ENCODE measurements around the gene CISH. TPM values are rescaled to one million over a fixed set of nuclear protein-coding genes. Genes with fewer than 3 reads are reported as not detected.

CISH gene
- total RNA-seq, 1 donor from 2014 or later = 6.1 TPM

DNA sequence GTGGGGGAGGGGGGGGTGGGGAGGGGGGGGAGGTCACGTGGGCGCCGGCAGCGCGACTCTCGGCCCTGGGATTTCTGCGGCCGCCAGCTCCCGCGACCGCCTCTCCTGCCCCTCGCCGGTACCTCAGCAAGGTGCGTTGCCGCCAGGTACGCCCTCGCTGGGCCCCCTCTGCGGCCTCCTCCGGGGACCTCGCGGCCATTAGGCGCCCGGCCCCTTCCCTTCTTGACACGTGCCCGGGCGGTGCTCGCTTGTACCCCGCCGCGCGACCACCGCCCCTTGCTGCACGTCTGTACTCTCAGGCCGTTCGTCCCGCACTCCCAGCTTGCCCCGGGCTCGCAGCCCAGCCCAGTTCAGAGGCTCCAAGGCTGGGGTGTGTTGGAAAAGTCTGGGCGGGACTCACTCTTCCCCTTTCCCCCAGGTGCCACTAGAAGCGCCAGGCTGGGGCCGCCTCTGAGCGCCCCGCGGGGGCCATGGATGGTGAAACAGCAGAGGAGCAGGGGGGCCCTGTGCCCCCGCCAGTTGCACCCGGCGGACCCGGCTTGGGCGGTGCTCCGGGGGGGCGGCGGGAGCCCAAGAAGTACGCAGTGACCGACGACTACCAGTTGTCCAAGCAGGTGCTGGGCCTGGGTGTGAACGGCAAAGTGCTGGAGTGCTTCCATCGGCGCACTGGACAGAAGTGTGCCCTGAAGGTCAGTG lies 5.7 kb upstream of the CISH start, which contains the start of gene MAPKAPK3:
TSS of gene MAPKAPK3 (plus strand) at position 56 of the 696 bp plus-strand sequence. CDS start at position 471, 415 bp downstream.
- Histone ChIP-seq H3K27me3 (no peaks in the 10 kb centered on the region), H3K4me3 (peak within 1 kb of the TSS; percentile 93 to 99), H3K36me3 (no peaks in the 10 kb centered on the region), H3K4me1 (peaks cover 0 to 25% of the 10 kb centered on the region in 2 donors), H3K27ac (peak within 1 kb of the TSS; percentile 78 to 90), H3K9me3 (no peaks in the 10 kb centered on the region)
- DNase-seq (ENCODE audit: low spot score in 2 of 2) = peak in 1 of 2 donors; percentile 75
- TF ChIP-seq, protein P1, sequence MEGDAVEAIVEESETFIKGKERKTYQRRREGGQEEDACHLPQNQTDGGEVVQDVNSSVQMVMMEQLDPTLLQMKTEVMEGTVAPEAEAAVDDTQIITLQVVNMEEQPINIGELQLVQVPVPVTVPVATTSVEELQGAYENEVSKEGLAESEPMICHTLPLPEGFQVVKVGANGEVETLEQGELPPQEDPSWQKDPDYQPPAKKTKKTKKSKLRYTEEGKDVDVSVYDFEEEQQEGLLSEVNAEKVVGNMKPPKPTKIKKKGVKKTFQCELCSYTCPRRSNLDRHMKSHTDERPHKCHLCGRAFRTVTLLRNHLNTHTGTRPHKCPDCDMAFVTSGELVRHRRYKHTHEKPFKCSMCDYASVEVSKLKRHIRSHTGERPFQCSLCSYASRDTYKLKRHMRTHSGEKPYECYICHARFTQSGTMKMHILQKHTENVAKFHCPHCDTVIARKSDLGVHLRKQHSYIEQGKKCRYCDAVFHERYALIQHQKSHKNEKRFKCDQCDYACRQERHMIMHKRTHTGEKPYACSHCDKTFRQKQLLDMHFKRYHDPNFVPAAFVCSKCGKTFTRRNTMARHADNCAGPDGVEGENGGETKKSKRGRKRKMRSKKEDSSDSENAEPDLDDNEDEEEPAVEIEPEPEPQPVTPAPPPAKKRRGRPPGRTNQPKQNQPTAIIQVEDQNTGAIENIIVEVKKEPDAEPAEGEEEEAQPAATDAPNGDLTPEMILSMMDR (IDR thresholded peaks at IDR 0.05) = no peak
- intact Hi-C loops (cut with DNase I) = loop anchor here (2.0 to 10.0 kb wide), 6 partner anchors 16 to 1348 kb away; partner anchors contain the start of genes DOCK3 and PCBP4

DNA sequence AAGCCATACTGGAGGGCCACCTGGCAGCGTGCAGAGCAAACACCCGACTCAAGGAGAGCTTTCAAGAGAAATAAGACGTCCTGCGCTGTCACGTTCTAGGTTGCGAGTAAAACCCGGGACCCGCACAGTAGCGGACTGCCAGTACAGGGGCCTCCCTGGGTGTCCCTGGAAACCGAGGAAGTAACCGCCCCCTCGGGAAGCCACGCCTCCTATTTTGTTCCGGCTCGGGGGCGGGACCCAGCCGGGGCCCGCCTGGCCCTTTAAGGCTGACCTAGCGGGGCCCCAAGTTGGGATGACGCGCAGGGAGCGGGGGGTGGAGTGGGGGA lies 5.2 kb upstream of the CISH start:
- Histone ChIP-seq H3K9me3 (no peaks in the 10 kb centered on the region), H3K4me1 (peaks cover 0 to 25% of the 10 kb centered on the region in 2 donors), H3K27me3 (no peaks in the 10 kb centered on the region), H3K27ac (peak overlapping the region; percentile 78 to 90), H3K36me3 (no peaks in the 10 kb centered on the region), H3K4me3 (peak overlapping the region; percentile 93 to 99)
- intact Hi-C loops (cut with DNase I) = loop anchor here (1.0 to 10.0 kb wide), 8 partner anchors 16 to 1348 kb away; partner anchors contain the start of genes DOCK3, PCBP4 and RBM15B
- TF ChIP-seq, protein P1 (IDR thresholded peaks at IDR 0.05) = no peak
- peak; percentile 74 to 97 for DNase-seq (ENCODE audit: low spot score in 2 of 2)

DNA sequence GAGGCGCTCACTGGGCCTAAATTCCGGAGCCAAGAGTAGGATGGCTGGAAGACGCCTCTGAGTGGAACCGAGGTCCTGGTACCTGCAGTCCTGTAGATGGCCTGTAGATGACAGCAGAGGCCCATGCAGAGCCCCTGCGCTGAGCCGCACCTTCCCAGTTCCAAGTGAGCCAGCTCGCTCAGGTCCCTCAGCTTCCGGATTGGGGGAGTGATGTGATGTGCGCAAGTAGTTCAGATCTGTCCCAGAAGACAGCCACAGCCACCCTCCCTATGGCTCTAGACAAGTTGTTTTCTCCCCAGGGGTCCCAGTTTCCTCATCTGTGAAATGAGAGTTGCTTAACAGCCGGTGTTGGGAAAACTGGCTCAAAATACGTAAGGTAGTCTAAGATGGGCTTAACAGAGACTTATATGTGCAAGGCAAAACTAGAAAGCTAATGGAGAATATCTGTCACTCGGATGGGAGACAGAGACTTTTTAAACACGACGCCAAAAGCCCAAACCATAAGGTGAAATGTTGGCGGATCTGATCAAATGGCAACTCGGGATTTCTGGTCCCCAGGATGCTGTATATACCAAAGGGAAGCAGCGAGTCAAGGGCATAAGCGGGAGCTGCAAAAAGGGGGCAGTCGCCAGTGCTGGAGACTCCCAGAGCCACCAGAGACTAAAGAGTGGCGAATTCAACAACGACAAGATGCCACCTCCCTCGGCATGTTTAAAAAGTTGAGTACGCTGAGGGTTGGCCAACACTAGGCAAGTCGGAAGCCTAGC lies 4.6 kb upstream of the CISH start:
- peak in 1 of 2 donors; percentile 92 for DNase-seq (ENCODE audit: low spot score in 2 of 2)
- Histone ChIP-seq H3K27me3 (no peaks in the 10 kb centered on the region), H3K9me3 (no peaks in the 10 kb centered on the region), H3K4me3 (peak overlapping the region; percentile 93 to 99), H3K36me3 (no peaks in the 10 kb centered on the region), H3K4me1 (peaks cover 0 to 25% of the 10 kb centered on the region in 2 donors), H3K27ac (peak overlapping the region; percentile 78 to 90)
- TF ChIP-seq, protein P1 (IDR thresholded peaks at IDR 0.05) = peak; percentile 98 to 99 (median 99)
- intact Hi-C loops (cut with DNase I) = loop anchor here (1.0 to 10.0 kb wide), 8 partner anchors 15 to 1349 kb away; partner anchors contain the start of genes DOCK3, PCBP4 and RBM15B

DNA sequence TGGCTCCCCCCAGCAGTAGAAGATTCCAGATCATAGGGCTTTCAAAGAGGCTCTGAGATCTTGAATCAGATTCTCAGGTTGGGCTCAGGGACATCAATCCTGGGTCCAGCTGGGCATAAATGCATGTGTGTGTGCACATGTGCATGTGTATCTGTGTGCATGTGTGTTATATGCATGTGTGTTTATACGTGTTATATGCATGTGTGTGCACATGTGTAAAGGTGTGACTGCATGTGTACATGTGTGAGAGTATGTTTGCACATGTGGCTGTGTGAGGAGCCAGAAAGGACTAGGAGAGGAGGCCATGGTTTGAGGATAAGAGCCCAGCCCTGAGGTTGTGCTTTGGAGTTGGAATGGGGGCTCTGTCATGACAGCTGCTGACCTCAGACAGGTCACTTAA lies 3.6 kb upstream of the CISH start:
- DNase-seq (ENCODE audit: low spot score in 2 of 2) = no peak
- TF ChIP-seq, protein P1 (IDR thresholded peaks at IDR 0.05) = no peak
- intact Hi-C loops (cut with DNase I) = loop anchor here (10.0 kb wide), 2 partner anchors 100 to 1350 kb away; partner anchors contain the start of gene PCBP4
- Histone ChIP-seq H3K27ac (no peak overlapping the region), H3K4me1 (peaks cover 3 to 31% of the 10 kb centered on the region in 2 donors), H3K27me3 (no peaks in the 10 kb centered on the region), H3K9me3 (no peaks in the 10 kb centered on the region), H3K4me3 (no peak overlapping the region), H3K36me3 (no peaks in the 10 kb centered on the region)

DNA sequence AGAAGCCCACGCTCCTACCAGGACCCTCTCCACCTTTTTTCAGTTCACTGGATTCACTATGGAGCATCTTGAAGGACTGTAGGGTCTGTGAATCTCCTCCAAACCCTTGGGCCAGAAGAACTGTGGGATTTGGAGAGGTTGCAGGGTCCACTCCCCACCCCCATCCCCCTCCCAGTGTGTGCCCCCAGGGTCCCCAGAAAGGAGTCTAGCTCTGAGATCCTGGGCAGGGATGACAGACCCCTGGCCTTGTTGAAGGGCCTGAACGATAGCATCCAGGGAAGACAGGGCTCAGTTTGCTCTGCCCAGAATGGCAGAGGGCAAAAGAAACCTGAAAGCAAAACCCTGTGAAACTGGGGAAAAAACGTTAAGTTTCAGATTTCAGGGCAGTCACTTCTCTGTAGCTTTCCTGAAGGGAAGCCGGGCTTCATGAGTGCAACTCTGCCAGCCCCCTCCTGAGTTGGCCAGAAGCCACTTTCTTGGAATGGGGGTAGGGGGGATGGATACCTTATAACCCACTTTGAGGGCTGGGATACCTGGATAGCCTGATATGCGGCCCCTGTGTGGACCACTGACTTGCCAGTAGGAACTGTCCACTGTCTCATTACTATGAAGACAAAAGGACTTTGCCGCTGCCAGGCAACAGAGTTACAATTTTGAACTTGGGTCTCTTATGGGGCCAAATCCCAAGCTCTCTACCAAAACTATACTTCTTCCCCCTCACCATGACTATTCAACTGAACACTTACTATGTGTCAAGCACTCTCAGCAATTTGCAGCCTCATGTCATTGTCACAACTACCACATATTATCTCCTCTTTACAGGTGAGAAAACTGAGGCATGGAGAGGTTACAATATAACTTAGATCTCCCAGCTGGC lies 1.6 kb upstream of the CISH start:
- TF ChIP-seq, protein P1 (IDR thresholded peaks at IDR 0.05) = no peak
- intact Hi-C loops (cut with DNase I) = loop anchor here (1.0 to 10.0 kb wide), 4 partner anchors 98 to 1352 kb away; partner anchors contain the start of genes MANF, PCBP4 and TMEM115
- peaks cover 3 to 30% of the 10 kb centered on the region in 2 donors for H3K4me1 ChIP-seq
- H3K27me3 ChIP-seq = no peaks in the 10 kb centered on the region
- H3K9me3 ChIP-seq = no peaks in the 10 kb centered on the region
- no peak for DNase-seq (ENCODE audit: low spot score in 2 of 2)
- H3K27ac ChIP-seq = no peak overlapping the region
- H3K36me3 ChIP-seq = peaks cover 0 to 1% of the 10 kb centered on the region in 2 donors
- peak overlapping the region in 1 of 2 donors; percentile 74 for H3K4me3 ChIP-seq
